B cell (primary cell): ENCODE results near the gene TTC34. TPM values are rescaled to one million over a fixed set of nuclear protein-coding genes. Genes with fewer than 3 reads are reported as not detected.

Experiments
- ATAC-seq: fragments of 200-7000 bp; cut with Tn5 transposase; one replicate; pipeline ENCODE4 v1.10.0; 2021; ENCODE audit warnings: low read depth, mild to moderate bottlenecking, moderate number of reproducible peaks, moderate library complexity
- CTCF ChIA-PET: fragments of 350-600 bp; sonication (Branson Sonifier 250); formaldehyde crosslinking; loops from one replicate; lab custom pipeline; 2021; ENCODE audit warnings: antibody characterized with exemption, inconsistent platforms; lab: Charles Lee
- POLR2A ChIA-PET: fragments of 350-600 bp; sonication (Branson Sonifier 250); formaldehyde crosslinking; loops from one replicate; lab custom pipeline; 2021; ENCODE audit warnings: antibody characterized with exemption; lab: Charles Lee
- DNase-seq: peaks from one replicate; pipeline ENCODE4 v3.0.0; 2013
- H2AFZ ChIP-seq: 2 replicates; pipeline ENCODE4 v1.6.1; 2012; ENCODE audit warnings: mild to moderate bottlenecking, low read depth, low read length; ENCODE audit not compliant: insufficient read depth, poor library complexity, severe bottlenecking
- H3K27ac ChIP-seq, 2 donors: 1 replicate in 1 of 2; 2 replicates in 1 of 2; pipeline ENCODE4 v1.5.1; 2012 to 2013; ENCODE audit warnings: low read length in 2 of 2, mild to moderate bottlenecking in 2 of 2, moderate library complexity in 1 of 2
- H3K27me3 ChIP-seq, 4 experiments: fragments of 200-600 bp in 1 of 4; sonication (generic) in 1 of 4; replicated peaks in 1 of 4; 1 replicate in 2 of 4; 2 replicates in 2 of 4; pipeline versions ENCODE4 v1.6.1 to v1.7.0; 2013 to 2016; ENCODE audit warnings: low read length in 3 of 4, mild to moderate bottlenecking in 2 of 4, mixed read lengths in 1 of 4, moderate library complexity in 1 of 4; ENCODE audit not compliant: insufficient read depth in 4 of 4, control insufficient read depth in 3 of 4; ENCODE audit errors: control extremely low read depth in 1 of 4
- H3K36me3 ChIP-seq, 2 experiments: replicated peaks in 1 of 2; 1 replicate in 1 of 2; 2 replicates in 1 of 2; pipeline versions ENCODE4 v1.6.1 to v1.7.1; 2013; ENCODE audit warnings: low read length in 1 of 2; ENCODE audit not compliant: insufficient read depth in 2 of 2, control insufficient read depth in 1 of 2; ENCODE audit errors: control extremely low read depth in 1 of 2, extremely low read depth in 1 of 2
- H3K4me1 ChIP-seq, 2 donors: fragments of 200-600 bp in 1 of 2; sonication (generic) in 1 of 2; 1 replicate in 1 of 2; 2 replicates in 1 of 2; pipeline versions ENCODE4 v1.5.1 to v1.6.1; 2013 to 2017; ENCODE audit warnings: low read length in 2 of 2; ENCODE audit not compliant: control insufficient read depth in 2 of 2, insufficient read depth in 2 of 2
- H3K4me2 ChIP-seq: replicated peaks from 2 replicates; pipeline ENCODE3; 2012; ENCODE audit warnings: mild to moderate bottlenecking, low read depth, low read length; ENCODE audit not compliant: poor library complexity, severe bottlenecking
- H3K4me3 ChIP-seq, 5 experiments: fragments of 200-600 bp in 1 of 5; sonication (generic) in 1 of 5; 1 replicate in 3 of 5; 2 replicates in 2 of 5; pipeline versions ENCODE4 v1.5.1 to v1.7.0; 2011 to 2016; ENCODE audit warnings: low read length in 4 of 5, mild to moderate bottlenecking in 4 of 5, low read depth in 2 of 5, control low read depth in 1 of 5, moderate library complexity in 1 of 5; ENCODE audit not compliant: insufficient read depth in 1 of 5; ENCODE audit errors: control extremely low read depth in 1 of 5, extremely low read depth in 1 of 5
- H3K79me2 ChIP-seq: fragments of 200-600 bp; sonication (generic); one replicate; pipeline ENCODE4 v1.6.0; 2016; ENCODE audit warnings: low read length; ENCODE audit not compliant: control insufficient read depth, insufficient read depth
- H3K9ac ChIP-seq: fragments of 200-600 bp; sonication (generic); 2 replicates; pipeline ENCODE4 v1.6.1; 2017; ENCODE audit warnings: mild to moderate bottlenecking, low read length, moderate library complexity
- H3K9me3 ChIP-seq, 3 donors: one replicate each; pipeline versions ENCODE4 v1.6.1 to v1.7.1; 2013; ENCODE audit warnings: low read length in 2 of 3; ENCODE audit not compliant: control insufficient read depth in 2 of 3, insufficient read depth in 1 of 3; ENCODE audit errors: control extremely low read depth in 1 of 3
- H4K20me1 ChIP-seq: 2 replicates; pipeline ENCODE4 v1.6.0; 2012; ENCODE audit warnings: mild to moderate bottlenecking, low read length; ENCODE audit not compliant: insufficient read depth, control insufficient read depth, poor library complexity, severe bottlenecking
- H3K27ac Mint-ChIP-seq: one replicate; pipeline ENCODE4 v1.8.0; 2021; ENCODE audit warnings: mixed read lengths
- H3K27me3 Mint-ChIP-seq: one replicate; pipeline ENCODE4 v1.8.0; 2021; ENCODE audit warnings: mixed read lengths
- H3K4me1 Mint-ChIP-seq: one replicate; pipeline ENCODE4 v1.8.0; 2021; ENCODE audit warnings: mixed read lengths
- H3K4me3 Mint-ChIP-seq: one replicate; pipeline ENCODE4 v1.8.0; 2021; ENCODE audit warnings: mixed read lengths
- H3K9me3 Mint-ChIP-seq: one replicate; pipeline ENCODE4 v1.8.0; 2022; ENCODE audit warnings: mixed read lengths; ENCODE audit not compliant: insufficient read depth
- EZH2 ChIP-seq: IDR thresholded peaks from 2 replicates; pipeline ENCODE4 v1.6.1; 2012; ENCODE audit warnings: borderline replicate concordance, low read depth, mild to moderate bottlenecking, moderate library complexity, low read length; ENCODE audit not compliant: insufficient read depth, poor library complexity, severe bottlenecking
- WGBS: methylation state at CpG from one replicate; pipeline ENCODE4 v1.1.5; 2013; ENCODE audit warnings: missing lambda C conversion rate; ENCODE audit not compliant: insufficient coverage; 5-methylcytosine and 5-hydroxymethylcytosine counted together
- intact Hi-C: fragments of 100-400 bp; cut with micrococcal nuclease; formaldehyde crosslinking; loops from one replicate; pipeline ENCODE4 v1.10.0; 2022
- polyA plus RNA-seq: library from polyadenylated mRNA; depleted of rRNA; stranded (reverse); fragments of >200 nt; gene quantifications from 2 replicates; pipeline ENCODE4 v1.2.3, GENCODE V29; 2012
- total RNA-seq, 2 donors: library from RNA; stranded (reverse); fragments of 120-200 nt in 1 of 2; gene quantifications; 1 replicate in 1 of 2; 2 replicates in 1 of 2; pipeline versions ENCODE4 v1.2.3 to v1.2.4, GENCODE V29; 2013 to 2022
- TF ChIP-seq, protein P1 (sequence below): fragments of 200-600 bp; IDR thresholded peaks from one replicate; pipeline ENCODE4 v1.8.0; 2022; ENCODE audit warnings: antibody characterized with exemption, mild to moderate bottlenecking

Gene TTC34
- total and polyA plus RNA-seq, 2 donors (not counting 1 experiment from before 2014, with no cell fraction given): 2.1 to 8.1 TPM

DNA sequence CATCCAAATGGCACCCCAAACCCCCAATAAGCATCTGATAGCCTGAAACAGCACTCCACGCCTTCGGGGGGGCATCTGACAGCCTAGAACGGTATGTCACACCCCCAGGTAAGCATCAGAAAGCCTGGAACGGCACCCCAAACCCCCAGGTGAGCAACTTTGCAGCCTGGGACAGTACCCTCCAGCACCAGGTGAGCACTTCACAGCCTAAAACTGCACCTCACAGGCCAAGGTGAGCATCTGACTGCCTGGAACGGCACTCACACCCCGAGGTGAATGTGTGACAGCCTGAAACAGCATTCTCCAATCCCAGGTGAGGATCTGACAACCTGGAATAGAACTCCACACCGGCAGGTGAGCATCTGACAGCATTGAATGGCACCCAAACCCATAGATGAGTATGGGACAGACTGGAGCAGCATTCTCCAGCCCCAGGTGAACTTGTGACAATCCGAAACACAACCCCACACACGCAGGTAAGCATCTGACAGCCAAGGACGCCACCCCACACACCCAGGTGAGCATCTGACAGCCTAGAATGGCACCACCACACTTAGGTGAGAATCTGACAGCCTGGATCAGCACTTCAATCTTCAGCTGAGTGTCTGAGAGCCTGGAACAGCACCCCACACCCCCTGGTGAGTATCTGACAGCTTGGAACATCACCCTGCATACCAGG is 150.4 kb downstream of the TTC34 start:
- DNase-seq: no peak
- peaks cover 0 to 44% (median 7%) of the 10 kb centered on the region in 4 experiments for H3K27me3 ChIP-seq
- intact Hi-C loops: no loop called here
- no peak overlapping the region for H3K27ac ChIP-seq
- H3K9ac ChIP-seq: no peak overlapping the region
- Mint-ChIP-seq H3K4me1 (no peaks in the 10 kb centered on the region), H3K27ac (no peak overlapping the region), H3K4me3 (no peak overlapping the region), H3K9me3 (peaks cover 10% of the 10 kb centered on the region), H3K27me3 (peaks cover 29% of the 10 kb centered on the region)
- no peaks in the 10 kb centered on the region for H4K20me1 ChIP-seq
- POLR2A ChIA-PET: no interaction called here
- H3K9me3 ChIP-seq: peaks cover 0 to 44% (median 21%) of the 10 kb centered on the region in 3 donors
- CTCF ChIA-PET: no interaction called here
- TF ChIP-seq, protein P1, sequence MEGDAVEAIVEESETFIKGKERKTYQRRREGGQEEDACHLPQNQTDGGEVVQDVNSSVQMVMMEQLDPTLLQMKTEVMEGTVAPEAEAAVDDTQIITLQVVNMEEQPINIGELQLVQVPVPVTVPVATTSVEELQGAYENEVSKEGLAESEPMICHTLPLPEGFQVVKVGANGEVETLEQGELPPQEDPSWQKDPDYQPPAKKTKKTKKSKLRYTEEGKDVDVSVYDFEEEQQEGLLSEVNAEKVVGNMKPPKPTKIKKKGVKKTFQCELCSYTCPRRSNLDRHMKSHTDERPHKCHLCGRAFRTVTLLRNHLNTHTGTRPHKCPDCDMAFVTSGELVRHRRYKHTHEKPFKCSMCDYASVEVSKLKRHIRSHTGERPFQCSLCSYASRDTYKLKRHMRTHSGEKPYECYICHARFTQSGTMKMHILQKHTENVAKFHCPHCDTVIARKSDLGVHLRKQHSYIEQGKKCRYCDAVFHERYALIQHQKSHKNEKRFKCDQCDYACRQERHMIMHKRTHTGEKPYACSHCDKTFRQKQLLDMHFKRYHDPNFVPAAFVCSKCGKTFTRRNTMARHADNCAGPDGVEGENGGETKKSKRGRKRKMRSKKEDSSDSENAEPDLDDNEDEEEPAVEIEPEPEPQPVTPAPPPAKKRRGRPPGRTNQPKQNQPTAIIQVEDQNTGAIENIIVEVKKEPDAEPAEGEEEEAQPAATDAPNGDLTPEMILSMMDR: no peak
- no peak for TF ChIP-seq EZH2
- no peaks in the 10 kb centered on the region for H3K36me3 ChIP-seq
- ATAC-seq: no peak
- H3K4me3 ChIP-seq: no peak overlapping the region
- H2AFZ ChIP-seq: no peak overlapping the region
- no peak overlapping the region for H3K4me2 ChIP-seq
- no peaks in the 10 kb centered on the region for H3K4me1 ChIP-seq
- WGBS: 55% methylated on average over 7 of the region's 10 CpGs
- H3K79me2 ChIP-seq: no peaks in the 10 kb centered on the region

DNA sequence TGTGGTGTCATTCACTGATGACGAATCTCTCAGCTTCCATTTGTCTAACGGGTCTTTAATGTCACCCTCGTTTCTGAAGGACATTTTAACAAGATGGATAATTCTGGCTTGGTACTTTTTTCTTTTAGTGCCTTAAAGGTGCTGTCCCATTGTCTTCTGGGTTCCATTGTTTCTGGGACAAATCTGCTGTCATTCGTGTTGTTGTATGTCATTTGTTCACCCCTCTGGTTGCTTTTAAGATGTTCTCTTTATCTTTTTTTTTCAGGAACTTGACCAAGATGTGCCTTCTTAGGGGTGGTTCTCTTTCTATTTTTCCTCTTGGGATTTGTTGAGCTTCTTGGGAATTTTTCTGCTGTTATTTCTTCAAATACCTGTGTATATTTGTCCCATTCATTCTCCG is 154.7 kb downstream of the TTC34 start:
- Histone ChIP-seq H3K79me2 (peaks cover 8% of the 10 kb centered on the region), H3K36me3 (no peaks in the 10 kb centered on the region), H3K4me1 (peaks cover 11 to 12% of the 10 kb centered on the region in 2 donors), H3K4me2 (no peak overlapping the region), H3K9ac (no peak overlapping the region), H3K4me3 (no peak overlapping the region), H2AFZ (no peak overlapping the region), H3K27me3 (peaks cover 0 to 21% (median 2%) of the 10 kb centered on the region in 4 experiments), H4K20me1 (peaks cover 6% of the 10 kb centered on the region), H3K27ac (no peak overlapping the region), H3K9me3 (peaks cover 0 to 26% (median 22%) of the 10 kb centered on the region in 3 donors)
- WGBS: 67% methylated on average over 2 of the region's 5 CpGs
- H3K9me3 Mint-ChIP-seq: peaks cover 10% of the 10 kb centered on the region
- ChIA-PET POLR2A (no interaction called here), CTCF (interaction anchor here (1.1 to 1.3 kb wide), 3 partner anchors 71 to 231 kb away, joined by 3 to 4 read pairs (median 3); no protein-coding TSS in a partner anchor)
- DNase-seq: no peak
- peaks cover 12% of the 10 kb centered on the region for H3K4me1 Mint-ChIP-seq
- no peak overlapping the region for H3K27ac Mint-ChIP-seq
- H3K27me3 Mint-ChIP-seq: peaks cover 3% of the 10 kb centered on the region
- ATAC-seq: no peak
- intact Hi-C loops: loop anchor here (10.0 kb wide), 2 partner anchors 452 to 978 kb away; partner anchors contain the start of genes FAAP20 and TPRG1L
- no peak overlapping the region for H3K4me3 Mint-ChIP-seq
- TF ChIP-seq EZH2: no peak
- TF ChIP-seq, protein P1: no peak
